Suprapubic skin (tissue), 4 donors: ENCODE results near the gene ACBD3.

Experiments
- EP300 ChIP-seq: sonication (generic); formaldehyde crosslinking; IDR thresholded peaks from one replicate; pipeline ENCODE4 v1.6.1; 2017; ENCODE audit warnings: antibody characterized with exemption
- POLR2A ChIP-seq, 2 donors: fragments of 450-650 bp; IDR thresholded peaks; one replicate each; pipeline ENCODE4 v1.6.1; 2017; ENCODE audit warnings: antibody characterized with exemption in 2 of 2, mild to moderate bottlenecking in 2 of 2, moderate library complexity in 2 of 2
- POLR2AphosphoS5 ChIP-seq, 3 donors: sonication (generic); formaldehyde crosslinking; IDR thresholded peaks; one replicate each; pipeline ENCODE4 v1.6.1; 2017; ENCODE audit warnings: antibody characterized with exemption in 3 of 3
- TF ChIP-seq, protein P1 (sequence below), 2 donors: fragments of 200-600 bp in 1 of 2; fragments of 450-650 bp in 1 of 2; sonication (generic) in 1 of 2; IDR thresholded peaks; one replicate each; pipeline ENCODE4 v1.5.1; 2016 to 2019; ENCODE audit warnings: antibody characterized with exemption in 2 of 2, mild to moderate bottlenecking in 1 of 2, moderate library complexity in 1 of 2

DNA sequence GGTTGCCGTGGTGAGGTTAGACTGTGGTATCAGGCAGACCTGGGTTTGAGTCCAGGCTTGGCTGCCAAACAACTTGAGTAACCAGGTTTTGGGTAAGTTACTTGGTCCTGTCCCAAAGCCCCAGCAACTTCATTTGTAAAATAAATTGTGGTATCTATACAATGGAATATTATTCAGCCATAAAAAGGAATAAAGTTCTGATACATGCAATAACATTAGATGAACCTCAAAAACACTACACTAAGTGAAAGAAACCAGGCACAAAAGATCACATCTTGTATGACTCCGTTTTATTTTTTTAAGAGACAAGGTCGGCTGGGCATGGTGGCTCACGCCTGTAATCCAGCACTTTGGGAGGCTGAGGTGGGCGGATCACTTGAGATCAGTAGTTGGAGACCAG is 20.5 kb upstream of the ACBD3 start:
- TF ChIP-seq, protein P1, sequence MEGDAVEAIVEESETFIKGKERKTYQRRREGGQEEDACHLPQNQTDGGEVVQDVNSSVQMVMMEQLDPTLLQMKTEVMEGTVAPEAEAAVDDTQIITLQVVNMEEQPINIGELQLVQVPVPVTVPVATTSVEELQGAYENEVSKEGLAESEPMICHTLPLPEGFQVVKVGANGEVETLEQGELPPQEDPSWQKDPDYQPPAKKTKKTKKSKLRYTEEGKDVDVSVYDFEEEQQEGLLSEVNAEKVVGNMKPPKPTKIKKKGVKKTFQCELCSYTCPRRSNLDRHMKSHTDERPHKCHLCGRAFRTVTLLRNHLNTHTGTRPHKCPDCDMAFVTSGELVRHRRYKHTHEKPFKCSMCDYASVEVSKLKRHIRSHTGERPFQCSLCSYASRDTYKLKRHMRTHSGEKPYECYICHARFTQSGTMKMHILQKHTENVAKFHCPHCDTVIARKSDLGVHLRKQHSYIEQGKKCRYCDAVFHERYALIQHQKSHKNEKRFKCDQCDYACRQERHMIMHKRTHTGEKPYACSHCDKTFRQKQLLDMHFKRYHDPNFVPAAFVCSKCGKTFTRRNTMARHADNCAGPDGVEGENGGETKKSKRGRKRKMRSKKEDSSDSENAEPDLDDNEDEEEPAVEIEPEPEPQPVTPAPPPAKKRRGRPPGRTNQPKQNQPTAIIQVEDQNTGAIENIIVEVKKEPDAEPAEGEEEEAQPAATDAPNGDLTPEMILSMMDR (IDR thresholded peaks at IDR 0.05): no peak
- TF ChIP-seq POLR2A (IDR thresholded peaks at IDR 0.05) (no peak), POLR2AphosphoS5 (IDR thresholded peaks at IDR 0.05) (no peak), EP300 (no peak)
